ENCODE data around the gene CAMK1.

Gene CAMK1

GRCh38 chr3:9770276-9770812 lies 597 bp upstream of the CAMK1 start:
- DNase-seq, result no peak

GRCh38 chr3:9769012-9769411 lies 735 bp downstream of the CAMK1 start:
- no peak for DNase-seq

GRCh38 chr3:9768141-9768775 lies 1.5 kb downstream of the CAMK1 start:
- no peak for DNase-seq

GRCh38 chr3:9767418-9767817 lies 2.3 kb downstream of the CAMK1 start:
- DNase-seq, result no peak

GRCh38 chr3:9765865-9766264 lies 3.9 kb downstream of the CAMK1 start:
- no peak for DNase-seq

GRCh38 chr3:9762871-9763270 lies 6.9 kb downstream of the CAMK1 start:
- no peak for DNase-seq

GRCh38 chr3:9761919-9762318 lies 7.8 kb downstream of the CAMK1 start:
- DNase-seq, result no peak

- DNase-seq, result no peak
These were observed 8.8 kb downstream of the CAMK1 start for GRCh38 chr3:9760779-9761505.

GRCh38 chr3:9757427-9757826 lies 12.3 kb downstream of the CAMK1 start:
- no peak for DNase-seq

- no peak for DNase-seq
These were observed 15.1 kb downstream of the CAMK1 start for GRCh38 chr3:9754678-9755077.

- DNase-seq, result no peak
These were observed 19.0 kb downstream of the CAMK1 start for GRCh38 chr3:9750556-9751411.

- DNase-seq, result peak; percentile 97
These were observed 19.8 kb downstream of the CAMK1 start, which contains the start of gene OGG1 for GRCh38 chr3:9749645-9750555. Gene OGG1 (plus strand): TSS chr3:9749952. CDS start chr3:9750287, 335 bp downstream.

GRCh38 chr3:9749296-9749644 lies 20.5 kb downstream of the CAMK1 start:
- no peak for DNase-seq

- no peak for DNase-seq
These were observed 21.7 kb downstream of the CAMK1 start for GRCh38 chr3:9748031-9748430.

GRCh38 chr3:9747267-9747666 lies 22.5 kb downstream of the CAMK1 start:
- no peak for DNase-seq

- peak; percentile 64 for DNase-seq
These were observed 23.4 kb downstream of the CAMK1 start for GRCh38 chr3:9746330-9746729.

- DNase-seq, result no peak
These were observed 24.2 kb downstream of the CAMK1 start for GRCh38 chr3:9745521-9745920.

GRCh38 chr3:9744162-9744561 lies 25.6 kb downstream of the CAMK1 start:
- no peak for DNase-seq

- no peak for DNase-seq
These were observed 26.2 kb downstream of the CAMK1 start for GRCh38 chr3:9743548-9743947.

GRCh38 chr3:9742560-9742959 lies 27.2 kb downstream of the CAMK1 start:
- DNase-seq, result no peak

GRCh38 chr3:9739181-9739580 lies 30.6 kb downstream of the CAMK1 start:
- DNase-seq, result no peak

GRCh38 chr3:9736831-9737230 lies 32.9 kb downstream of the CAMK1 start:
- no peak for DNase-seq

Data from stimulated activated CD8-positive, alpha-beta memory T cell treated with anti-CD3 and anti-CD28 coated beads, Interleukin-4, amount 100 ng/mL, for 48 hours (primary cell).